ENCODE measurements around the gene EIF5A2. TPM values are rescaled to one million over a fixed set of nuclear protein-coding genes. Genes with fewer than 3 reads are reported as not detected.

The EIF5A2 gene
- total RNA-seq, 1 donor from 2014 or later = 10.0 TPM

DNA sequence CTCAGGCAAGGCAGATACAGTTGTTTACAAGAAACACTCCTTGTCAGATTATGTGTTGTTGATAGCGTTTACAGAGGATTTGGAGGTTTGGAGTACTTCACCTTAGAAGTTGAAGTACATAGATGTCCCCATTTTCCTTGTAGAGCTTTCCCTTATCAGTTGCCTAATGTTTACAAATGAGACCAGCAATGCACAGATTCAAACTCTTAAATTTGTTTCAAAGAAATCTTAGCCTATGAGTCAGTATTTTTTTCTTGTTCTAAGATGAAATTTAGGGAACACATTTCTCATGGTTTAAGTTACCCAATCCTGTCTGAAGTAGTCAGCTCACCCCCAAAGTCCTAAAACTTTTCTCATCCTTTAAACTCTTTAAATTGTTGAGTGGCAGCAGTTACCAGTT is 6.3 kb upstream of the EIF5A2 start:
- Mint-ChIP-seq H3K9me3 (peaks cover 36% of the 10 kb centered on the region), H3K36me3 (no peaks in the 10 kb centered on the region), H3K4me3 (no peak overlapping the region), H3K4me1 (ENCODE audit: unreplicated experiment) (no peaks in the 10 kb centered on the region), H3K27me3 (peaks cover under 1% of the 10 kb centered on the region), H3K27ac (no peak overlapping the region)
- TF ChIP-seq CTCF (conservative IDR thresholded peaks at IDR 0.05) = no peak
- no peak for DNase-seq (ENCODE audit: extremely low spot score, unreplicated experiment)

DNA sequence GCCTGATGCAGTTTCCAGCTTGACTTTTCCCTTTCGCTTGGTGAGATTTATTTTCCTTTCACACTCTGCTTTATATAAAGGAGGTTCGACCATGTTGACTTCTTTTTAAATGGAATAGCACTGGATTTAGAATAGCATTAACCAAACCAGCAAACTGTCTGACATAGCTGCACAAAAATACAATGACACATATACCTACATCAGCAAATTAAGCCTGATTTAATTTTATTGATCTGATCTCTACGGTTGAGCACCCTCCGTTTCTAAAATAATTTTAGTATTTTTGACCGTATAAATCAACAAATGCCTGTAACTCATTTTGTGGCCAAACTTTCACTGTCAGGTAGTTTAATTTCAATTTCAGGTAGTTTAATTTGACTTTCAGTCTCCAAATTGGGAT is 5.8 kb upstream of the EIF5A2 start:
- Mint-ChIP-seq H3K9me3 (peaks cover 36% of the 10 kb centered on the region), H3K4me1 (ENCODE audit: unreplicated experiment) (no peaks in the 10 kb centered on the region), H3K4me3 (no peak overlapping the region), H3K27me3 (peaks cover 5% of the 10 kb centered on the region), H3K27ac (no peak overlapping the region), H3K36me3 (peaks cover 4% of the 10 kb centered on the region)
- no peak for TF ChIP-seq CTCF (conservative IDR thresholded peaks at IDR 0.05)
- DNase-seq (ENCODE audit: extremely low spot score, unreplicated experiment) = no peak

DNA sequence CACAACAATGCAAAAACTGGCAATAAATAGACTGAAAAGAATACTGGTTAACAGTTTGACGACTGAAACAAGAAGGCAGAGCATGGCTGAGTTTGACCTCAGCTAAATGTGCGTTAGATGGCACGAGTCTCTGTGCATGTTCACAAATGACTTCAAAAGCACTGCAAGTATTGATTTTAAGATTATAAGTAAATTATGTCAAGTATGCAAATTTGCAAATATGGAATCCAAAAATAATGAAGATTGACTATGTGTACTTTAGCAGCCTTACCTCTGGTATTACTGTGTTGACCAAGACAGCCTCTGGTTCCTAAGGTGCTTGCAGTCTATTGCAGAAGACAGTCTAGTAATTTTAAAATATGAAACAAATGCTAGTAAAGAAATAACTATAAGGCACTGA is 2.6 kb upstream of the EIF5A2 start:
- H3K4me3 Mint-ChIP-seq = no peak overlapping the region
- H3K4me1 Mint-ChIP-seq (ENCODE audit: unreplicated experiment) = peaks cover 13% of the 10 kb centered on the region
- peaks cover 4% of the 10 kb centered on the region for H3K36me3 Mint-ChIP-seq
- TF ChIP-seq CTCF (conservative IDR thresholded peaks at IDR 0.05) = no peak
- H3K27ac Mint-ChIP-seq = no peak overlapping the region
- peaks cover 32% of the 10 kb centered on the region for H3K9me3 Mint-ChIP-seq
- DNase-seq (ENCODE audit: extremely low spot score, unreplicated experiment) = no peak
- H3K27me3 Mint-ChIP-seq = peaks cover 11% of the 10 kb centered on the region

GRCh38 chr3:170910542-170910941 is 2.1 kb upstream of the EIF5A2 start:
- peaks cover 13% of the 10 kb centered on the region for H3K4me1 Mint-ChIP-seq (ENCODE audit: unreplicated experiment)
- H3K4me3 Mint-ChIP-seq = no peak overlapping the region
- H3K9me3 Mint-ChIP-seq = peaks cover 32% of the 10 kb centered on the region
- no peak for DNase-seq (ENCODE audit: extremely low spot score, unreplicated experiment)
- peaks cover 14% of the 10 kb centered on the region for H3K27me3 Mint-ChIP-seq
- no peak for TF ChIP-seq CTCF (conservative IDR thresholded peaks at IDR 0.05)
- peaks cover 7% of the 10 kb centered on the region for H3K36me3 Mint-ChIP-seq
- no peak overlapping the region for H3K27ac Mint-ChIP-seq

DNA sequence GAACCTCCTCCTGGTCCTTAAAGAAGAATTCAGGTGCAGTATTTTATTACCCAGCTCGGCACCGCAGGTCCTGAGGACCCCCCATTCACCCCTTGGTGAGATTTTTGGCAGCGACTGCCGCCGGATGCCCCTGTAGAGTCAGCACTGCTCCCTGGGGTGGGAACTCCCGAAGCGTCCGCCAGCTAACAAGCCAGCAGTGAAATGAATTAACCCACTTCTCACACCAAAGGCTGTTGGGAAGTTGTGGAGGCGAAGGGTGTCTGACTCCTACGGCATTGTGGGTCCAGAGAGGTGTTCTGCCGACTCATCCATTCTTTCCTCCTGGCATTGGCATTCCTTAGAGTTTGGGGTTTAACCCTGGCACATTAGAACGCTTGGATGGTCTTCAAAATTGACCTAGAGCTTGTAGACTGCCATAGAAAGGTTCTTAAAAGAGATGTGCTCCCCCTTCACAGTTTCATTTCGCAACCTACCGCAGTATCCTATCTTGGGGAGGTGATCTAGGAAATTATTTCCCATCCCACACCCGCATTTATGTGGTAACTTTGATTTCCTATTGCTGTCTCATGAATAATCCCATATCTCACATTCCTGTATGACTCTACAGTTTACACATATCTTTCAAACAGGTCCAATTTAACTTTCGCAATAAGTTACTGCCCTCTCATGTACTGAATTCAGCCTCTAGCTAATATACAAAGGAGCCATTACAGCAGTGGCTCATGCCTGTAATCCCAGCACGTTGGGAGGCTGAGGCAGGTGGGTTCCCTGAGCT is 879 bp upstream of the EIF5A2 start:
- peaks cover 13% of the 10 kb centered on the region for H3K4me1 Mint-ChIP-seq (ENCODE audit: unreplicated experiment)
- peaks cover 24% of the 10 kb centered on the region for H3K9me3 Mint-ChIP-seq
- peaks cover 14% of the 10 kb centered on the region for H3K27me3 Mint-ChIP-seq
- H3K4me3 Mint-ChIP-seq = peak overlapping the region; percentile 96
- peak overlapping the region; percentile 84 for H3K27ac Mint-ChIP-seq
- no peak for TF ChIP-seq CTCF (conservative IDR thresholded peaks at IDR 0.05)
- peaks cover 8% of the 10 kb centered on the region for H3K36me3 Mint-ChIP-seq
- DNase-seq (ENCODE audit: extremely low spot score, unreplicated experiment) = no peak
